ENCODE results near the gene STIL. TPM values are rescaled to one million over a fixed set of nuclear protein-coding genes. Genes with fewer than 3 reads are reported as not detected.

The STIL gene
- total and polyA plus RNA-seq, 2 of the 13 experiments (the other 11 are each of a cell fraction or from before 2014, with no cell fraction given): 13.7 to 18.6 TPM

- intact Hi-C loops (cut with micrococcal nuclease; ENCODE audit: unreplicated experiment) (no loop called here), in situ Hi-C loops (cut with HindIII; ENCODE audit: extremely low pct_ligation_motif_present, low pct_unique_long_range_greater_than_20kb) (no loop called here)
- no TSS peak for BruUV-seq (replicated peaks)
- CTCF ChIA-PET (ENCODE audit: low intra/inter-chr PET ratio, low total read pairs): no interaction called here
- TF ChIP-seq TERF1 (CRISPR knock-in tag; IDR thresholded peaks at IDR 0.05) (no peak), ZNF326 (CRISPR knock-in tag; IDR thresholded peaks at IDR 0.05; ENCODE audit: borderline replicate concordance) (no peak), ZMAT3 (CRISPR knock-in tag; conservative IDR thresholded peaks at IDR 0.05) (no peak), DBP (CRISPR knock-in tag; IDR thresholded peaks at IDR 0.05; ENCODE audit: not compliant biosample characterization) (no peak), ZNF75D (CRISPR knock-in tag; IDR thresholded peaks at IDR 0.05; ENCODE audit: borderline replicate concordance) (no peak), PHF20 (CRISPR knock-in tag; IDR thresholded peaks at IDR 0.05) (no peak), ZNF543 (CRISPR knock-in tag; IDR thresholded peaks at IDR 0.05) (no peak), TCF7 (IDR thresholded peaks at IDR 0.05; ENCODE audit: low read depth) (no peak), RBAK (CRISPR knock-in tag; IDR thresholded peaks at IDR 0.05) (no peak)
- DNase-seq (ENCODE audit: low spot score) (no peak), ATAC-seq (no peak), FAIRE-seq (no peak)
- Histone ChIP-seq H3K27me3 (ENCODE audit: control insufficient read depth in 1 of 2, insufficient read depth in 2 of 2, low read length in 2 of 2) (no peaks in the 10 kb centered on the region), H2AFZ (ENCODE audit: low read length) (no peak overlapping the region), H3K4me2 (ENCODE audit: low read depth, low read length) (no peak overlapping the region), H3K36me3 (replicated peaks in 1 of 2; ENCODE audit: control insufficient read depth in 1 of 2, insufficient read depth in 2 of 2, low read length in 2 of 2) (no peaks in the 10 kb centered on the region; a peak in 2 of 5 replicates), H3K9me3 (ENCODE audit: low read length) (no peaks in the 10 kb centered on the region), H3K4me1 (ENCODE audit: insufficient read depth, low read length) (peaks cover 6% of the 10 kb centered on the region; the same call in 1 of the 2 replicates), H3K27ac (ENCODE audit: extremely low read length, insufficient read depth, low read length) (no peak overlapping the region), H3K79me2 (ENCODE audit: insufficient read depth, low read length) (peaks cover 44% of the 10 kb centered on the region), H4K20me1 (ENCODE audit: insufficient read depth, low read length) (0 out of 2 replicates have a peak, but pooled peaks cover 3% of the 10 kb centered on the region), H3K9ac (ENCODE audit: insufficient read depth, low read depth, low read length) (no peak overlapping the region), H3K4me3 (replicated peaks in 1 of 3; ENCODE audit: insufficient read depth in 1 of 3, low read depth in 2 of 3, low read length in 3 of 3) (no peak overlapping the region)
- 80% methylated on average over 3 of the region's 3 CpGs for WGBS (ENCODE audit: low lambda C conversion rate)
- POLR2A ChIA-PET: no interaction called here
Measured at GRCh38 chr1:47361380-47361779, 47.4 kb upstream of the STIL start.

Data from HepG2 (cell line).